ENCODE results near the gene OR10A3. TPM values are rescaled to one million over a fixed set of nuclear protein-coding genes. Genes with fewer than 3 reads are reported as not detected.

OR10A3 gene
- polyA plus RNA-seq, 1 donor from 2014 or later, result not detected

GRCh38 chr11:7955191-7955590 is 13.7 kb upstream of the OR10A3 start:
- Histone ChIP-seq H3K79me2 (replicated peaks; ENCODE audit: insufficient read depth, low read length) (no peaks in the 10 kb centered on the region), H3K4me3 (ENCODE audit: low read length) (no peak overlapping the region), H4K20me1 (ENCODE audit: insufficient read depth) (no peaks in the 10 kb centered on the region), H3F3A (ENCODE audit: insufficient read depth, low read length, poor library complexity, severe bottlenecking) (no peaks in the 10 kb centered on the region), H3K9me2 (ENCODE audit: insufficient read depth, low read length) (no peaks in the 10 kb centered on the region), H3K9ac (ENCODE audit: low read length) (no peak overlapping the region), H3K27me3 (ENCODE audit: insufficient read depth, low read depth, low read length) (no peaks in the 10 kb centered on the region), H2AFZ (ENCODE audit: low read depth, low read length) (no peak overlapping the region), H3K36me3 (ENCODE audit: insufficient read depth, low read length) (no peaks in the 10 kb centered on the region), H3K27ac (ENCODE audit: low read length) (no peak overlapping the region), H3K4me2 (ENCODE audit: low read length) (no peak overlapping the region), H3K9me3 (ENCODE audit: low read length) (peaks cover 6% of the 10 kb centered on the region)
- TF ChIP-seq RAD21 (conservative IDR thresholded peaks at IDR 0.05), result no peak
- no peak for TF ChIP-seq REST (IDR thresholded peaks at IDR 0.05; ENCODE audit: borderline replicate concordance)
- no peak for TF ChIP-seq EZH2 (IDR thresholded peaks at IDR 0.05; ENCODE audit: borderline replicate concordance, insufficient read depth, low read length, poor library complexity, severe bottlenecking)
- no peak for TF ChIP-seq POLR2AphosphoS5 (IDR thresholded peaks at IDR 0.05)
- TF ChIP-seq CTCF (IDR thresholded peaks at IDR 0.05; ENCODE audit: poor library complexity, severe bottlenecking), result no peak
- no peak for TF ChIP-seq EP300 (conservative IDR thresholded peaks at IDR 0.05; ENCODE audit: poor library complexity, severe bottlenecking)
- no peak for TF ChIP-seq SMC3 (conservative IDR thresholded peaks at IDR 0.05; ENCODE audit: poor library complexity)
- no peak for TF ChIP-seq MXI1 (conservative IDR thresholded peaks at IDR 0.05; ENCODE audit: poor library complexity, severe bottlenecking)
- TF ChIP-seq TAF1 (IDR thresholded peaks at IDR 0.05; ENCODE audit: low read depth), result no peak

GRCh38 chr11:7949934-7950333 is 8.4 kb upstream of the OR10A3 start:
- TF ChIP-seq MXI1 (conservative IDR thresholded peaks at IDR 0.05; ENCODE audit: poor library complexity, severe bottlenecking) (no peak), EZH2 (IDR thresholded peaks at IDR 0.05; ENCODE audit: borderline replicate concordance, insufficient read depth, low read length, poor library complexity, severe bottlenecking) (no peak), RAD21 (conservative IDR thresholded peaks at IDR 0.05) (no peak), REST (IDR thresholded peaks at IDR 0.05; ENCODE audit: borderline replicate concordance) (no peak), SMC3 (conservative IDR thresholded peaks at IDR 0.05; ENCODE audit: poor library complexity) (no peak), EP300 (conservative IDR thresholded peaks at IDR 0.05; ENCODE audit: poor library complexity, severe bottlenecking) (no peak), TAF1 (IDR thresholded peaks at IDR 0.05; ENCODE audit: low read depth) (no peak), POLR2AphosphoS5 (IDR thresholded peaks at IDR 0.05) (no peak), CTCF (IDR thresholded peaks at IDR 0.05; ENCODE audit: poor library complexity, severe bottlenecking) (no peak)
- Histone ChIP-seq H3K4me3 (ENCODE audit: low read length) (no peak overlapping the region), H3K79me2 (replicated peaks; ENCODE audit: insufficient read depth, low read length) (no peaks in the 10 kb centered on the region), H3K27me3 (ENCODE audit: insufficient read depth, low read depth, low read length) (no peaks in the 10 kb centered on the region), H4K20me1 (ENCODE audit: insufficient read depth) (no peaks in the 10 kb centered on the region), H3F3A (ENCODE audit: insufficient read depth, low read length, poor library complexity, severe bottlenecking) (no peaks in the 10 kb centered on the region), H3K4me2 (ENCODE audit: low read length) (no peak overlapping the region), H3K9me3 (ENCODE audit: low read length) (no peaks in the 10 kb centered on the region), H3K9ac (ENCODE audit: low read length) (no peak overlapping the region), H3K9me2 (ENCODE audit: insufficient read depth, low read length) (no peaks in the 10 kb centered on the region), H3K36me3 (ENCODE audit: insufficient read depth, low read length) (no peaks in the 10 kb centered on the region), H2AFZ (ENCODE audit: low read depth, low read length) (no peak overlapping the region), H3K27ac (ENCODE audit: low read length) (no peak overlapping the region)

Measured in neural cell (in vitro differentiated cells).